H1 (cell line): ENCODE results near the gene ARSA. TPM values are rescaled to one million over a fixed set of nuclear protein-coding genes. Genes with fewer than 3 reads are reported as not detected.

Experiments
- CTCF ChIA-PET: fragments of 300-600 bp; sonication (Branson Sonifier 250); formaldehyde crosslinking; loops from one replicate; lab custom pipeline; 2021; ENCODE audit not compliant: partially characterized antibody; lab: Charles Lee
- POLR2A ChIA-PET: fragments of 300-600 bp; sonication (Branson Sonifier 250); formaldehyde crosslinking; loops from one replicate; lab custom pipeline; 2021; ENCODE audit warnings: inconsistent platforms; ENCODE audit not compliant: partially characterized antibody; lab: Charles Lee
- DNase-seq, 2 experiments: peaks; one replicate each; pipeline versions ENCODE4 v3.0.0 to v3.0.0-alpha.2; 2010 to 2022; ENCODE audit warnings: low spot score in 2 of 2, low read depth in 1 of 2, mixed read lengths in 1 of 2
- FAIRE-seq: peaks from 2 replicates; lab custom pipeline; 2011; peaks lifted over from hg19 to GRCh38; lab: Jason Lieb, UNC
- H2AFZ ChIP-seq: 2 replicates; pipeline ENCODE4 v1.8.1; 2012; ENCODE audit warnings: low read length, inconsistent platforms
- H2AK5ac ChIP-seq: 2 replicates; pipeline ENCODE4 v1.6.1; 2013; ENCODE audit warnings: low read depth, low read length
- H2BK120ac ChIP-seq: replicated peaks from 2 replicates; pipeline ENCODE3; 2013; ENCODE audit warnings: low read depth, low read length, inconsistent platforms
- H2BK12ac ChIP-seq: 2 replicates; pipeline ENCODE4 v1.6.1; 2013; ENCODE audit warnings: low read depth, low read length
- H2BK15ac ChIP-seq: 2 replicates; pipeline ENCODE4 v1.6.1; 2013; ENCODE audit warnings: low read length
- H2BK20ac ChIP-seq: 2 replicates; pipeline ENCODE4 v1.6.1; 2013; ENCODE audit warnings: low read length
- H2BK5ac ChIP-seq: 2 replicates; pipeline ENCODE4 v1.6.1; 2013; ENCODE audit warnings: low read depth, low read length
- H3K14ac ChIP-seq: 2 replicates; pipeline ENCODE4 v1.6.1; 2013; ENCODE audit warnings: inconsistent platforms; ENCODE audit not compliant: insufficient read length
- H3K18ac ChIP-seq: 2 replicates; pipeline ENCODE4 v1.6.1; 2013; ENCODE audit warnings: low read length; ENCODE audit errors: extremely low read depth
- H3K23ac ChIP-seq: 2 replicates; pipeline ENCODE4 v1.6.1; 2013; ENCODE audit warnings: inconsistent platforms; ENCODE audit not compliant: insufficient read length
- H3K23me2 ChIP-seq: 2 replicates; pipeline ENCODE4 v1.6.1; 2013; ENCODE audit warnings: low read depth, low read length
- H3K27ac ChIP-seq: 2 replicates; pipeline ENCODE4 v1.6.1; 2011; ENCODE audit warnings: low read depth, low read length, inconsistent platforms
- H3K27me3 ChIP-seq, 4 experiments: replicated peaks in 1 of 4; 1 replicate in 1 of 4; 2 replicates in 3 of 4; pipeline versions ENCODE4 v1.6.1 to v1.8.1; 2011 to 2013; ENCODE audit warnings: low read length in 3 of 4, mild to moderate bottlenecking in 3 of 4, inconsistent platforms in 2 of 4, mixed read lengths in 2 of 4, moderate library complexity in 1 of 4; ENCODE audit not compliant: control insufficient read depth in 3 of 4, insufficient read depth in 3 of 4; ENCODE audit errors: extremely low read depth in 1 of 4
- H3K36me3 ChIP-seq, 4 experiments: 2 replicates each; pipeline versions ENCODE4 v1.6.1 to v1.8.1; 2011 to 2013; ENCODE audit warnings: mild to moderate bottlenecking in 4 of 4, low read length in 3 of 4, moderate library complexity in 2 of 4, control low read depth in 1 of 4, inconsistent platforms in 1 of 4; ENCODE audit not compliant: insufficient read depth in 4 of 4, control insufficient read depth in 2 of 4
- H3K4ac ChIP-seq: replicated peaks from 2 replicates; pipeline ENCODE3; 2013; ENCODE audit warnings: low read length, low read depth, mixed read lengths, inconsistent platforms; ENCODE audit not compliant: insufficient read length
- H3K4me1 ChIP-seq, 4 experiments: replicated peaks in 1 of 4; 1 replicate in 1 of 4; 2 replicates in 3 of 4; pipeline versions ENCODE4 v1.6.1 to v1.8.1; 2011 to 2013; ENCODE audit warnings: low read length in 3 of 4, inconsistent platforms in 2 of 4, mixed read lengths in 1 of 4; ENCODE audit not compliant: insufficient read depth in 4 of 4, control insufficient read depth in 3 of 4
- H3K4me2 ChIP-seq, 2 experiments: 2 replicates each; pipeline versions ENCODE4 v1.6.1 to v1.8.1; 2011 to 2013; ENCODE audit warnings: low read depth in 2 of 2, low read length in 2 of 2, control low read depth in 1 of 2, inconsistent platforms in 1 of 2, mild to moderate bottlenecking in 1 of 2; ENCODE audit not compliant: insufficient read depth in 1 of 2
- H3K4me3 ChIP-seq, 4 experiments: fragments of 200-600, 300-600 bp in 1 of 4; sonication (generic), shearing (Covaris generic), sonication (Bioruptor Twin) in 1 of 4; 2 replicates each; pipeline versions ENCODE4 v1.5.1 to v1.8.1; 2011 to 2016; ENCODE audit warnings: low read length in 4 of 4, low read depth in 3 of 4, control low read depth in 2 of 4, inconsistent platforms in 2 of 4, mild to moderate bottlenecking in 2 of 4, mixed read lengths in 1 of 4, moderate library complexity in 1 of 4; ENCODE audit not compliant: insufficient read depth in 2 of 4; ENCODE audit errors: extremely low read depth in 1 of 4
- H3K56ac ChIP-seq: replicated peaks from 2 replicates; pipeline ENCODE3; 2013; ENCODE audit warnings: low read depth, mild to moderate bottlenecking, mixed read lengths, low read length, inconsistent platforms; ENCODE audit not compliant: insufficient read length
- H3K79me1 ChIP-seq: 2 replicates; pipeline ENCODE4 v1.6.1; 2013; ENCODE audit warnings: low read depth, low read length, control low read depth
- H3K79me2 ChIP-seq, 2 experiments: 2 replicates each; pipeline versions ENCODE4 v1.6.1 to v1.8.1; 2012 to 2013; ENCODE audit warnings: low read length in 2 of 2, mild to moderate bottlenecking in 2 of 2, inconsistent platforms in 1 of 2; ENCODE audit not compliant: insufficient read depth in 2 of 2, control insufficient read depth in 1 of 2
- H3K9ac ChIP-seq, 4 experiments: replicated peaks in 1 of 4; 1 replicate in 1 of 4; 2 replicates in 3 of 4; pipeline versions ENCODE4 v1.6.1 to v1.8.1; 2011 to 2013; ENCODE audit warnings: low read depth in 3 of 4, low read length in 3 of 4, control low read depth in 2 of 4, mild to moderate bottlenecking in 2 of 4, moderate library complexity in 2 of 4, inconsistent platforms in 1 of 4; ENCODE audit errors: extremely low read depth in 1 of 4
- H3K9me3 ChIP-seq, 2 experiments: 2 replicates each; pipeline versions ENCODE4 v1.6.1 to v1.8.1; 2012 to 2013; ENCODE audit warnings: mild to moderate bottlenecking in 2 of 2, moderate library complexity in 2 of 2, control low read depth in 1 of 2, inconsistent platforms in 1 of 2, low read depth in 1 of 2, low read length in 1 of 2, mixed read lengths in 1 of 2; ENCODE audit not compliant: insufficient read depth in 2 of 2
- H4K20me1 ChIP-seq, 2 experiments: replicated peaks in 1 of 2; 2 replicates each; pipeline versions ENCODE3 to v1.8.1; 2011 to 2013; ENCODE audit warnings: inconsistent platforms in 2 of 2, low read length in 2 of 2, mild to moderate bottlenecking in 1 of 2; ENCODE audit not compliant: insufficient read depth in 2 of 2, control insufficient read depth in 1 of 2
- H4K5ac ChIP-seq: 2 replicates; pipeline ENCODE4 v1.6.1; 2013; ENCODE audit warnings: low read length, low read depth, mixed read lengths, inconsistent platforms; ENCODE audit not compliant: insufficient read length
- H4K8ac ChIP-seq: 2 replicates; pipeline ENCODE4 v1.8.0; 2013; ENCODE audit warnings: mild to moderate bottlenecking, moderate library complexity, low read length, inconsistent platforms; ENCODE audit not compliant: insufficient read depth; ENCODE audit errors: extremely low read depth
- H4K91ac ChIP-seq: replicated peaks from 2 replicates; pipeline ENCODE3; 2013; ENCODE audit warnings: low read length, mixed read lengths, inconsistent platforms; ENCODE audit not compliant: insufficient read length
- KDM1A ChIP-seq: fragments of 200-600, 300-600 bp; sonication (generic); IDR thresholded peaks from 2 replicates; pipeline ENCODE4 v1.7.1; 2016; ENCODE audit warnings: mild to moderate bottlenecking, low read length, borderline replicate concordance
- YY1 ChIP-seq: IDR thresholded peaks from 2 replicates; pipeline ENCODE4 v1.6.1; 2011; ENCODE audit warnings: low read depth, mild to moderate bottlenecking, low read length
- WGBS, 2 experiments: shearing (Covaris generic) in 1 of 2; methylation state at CpG; one replicate each; pipeline versions ENCODE4 v1.1.6 to v1.1.7; 2013 to 2015; ENCODE audit warnings: low lambda C conversion rate in 2 of 2, mixed read lengths in 2 of 2, inconsistent platforms in 1 of 2, low coverage in 1 of 2, missing lambda C conversion rate in 1 of 2; ENCODE audit not compliant: insufficient replicate concordance in 2 of 2, insufficient coverage in 1 of 2, insufficient read length in 1 of 2; ENCODE audit errors: extremely low coverage in 1 of 2, missing lambda C conversion rate in 1 of 2; 5-methylcytosine and 5-hydroxymethylcytosine counted together
- polyA plus RNA-seq, 7 experiments: library from polyadenylated mRNA; depleted of rRNA in 3 of 7; stranded (reverse) in 5 of 7; unstranded in 2 of 7; fragments of >200 nt in 5 of 7; fragments of 200-250 nt in 2 of 7; gene quantifications; 1 replicate in 5 of 7; 2 replicates in 1 of 7; 4 replicates in 1 of 7; pipeline versions ENCODE4 v1.2.1 to v1.2.3, GENCODE V29; 2011 to 2013; ENCODE audit warnings: missing spikeins in 2 of 7, mixed read lengths in 2 of 7
- total RNA-seq: library from RNA; stranded (reverse); fragmentation: NEBNext Ultra II Directional; extraction: Animal tissue kit (Norgen Biotek cat#: 25700); gene quantifications from 2 replicates; pipeline ENCODE4 v1.2.1, GENCODE V29; 2021

Gene ARSA
- total and polyA plus RNA-seq, 2 of the 8 experiments (the other 6 are each of a cell fraction or from before 2014, with no cell fraction given), result 9.8 to 10.1 TPM

DNA sequence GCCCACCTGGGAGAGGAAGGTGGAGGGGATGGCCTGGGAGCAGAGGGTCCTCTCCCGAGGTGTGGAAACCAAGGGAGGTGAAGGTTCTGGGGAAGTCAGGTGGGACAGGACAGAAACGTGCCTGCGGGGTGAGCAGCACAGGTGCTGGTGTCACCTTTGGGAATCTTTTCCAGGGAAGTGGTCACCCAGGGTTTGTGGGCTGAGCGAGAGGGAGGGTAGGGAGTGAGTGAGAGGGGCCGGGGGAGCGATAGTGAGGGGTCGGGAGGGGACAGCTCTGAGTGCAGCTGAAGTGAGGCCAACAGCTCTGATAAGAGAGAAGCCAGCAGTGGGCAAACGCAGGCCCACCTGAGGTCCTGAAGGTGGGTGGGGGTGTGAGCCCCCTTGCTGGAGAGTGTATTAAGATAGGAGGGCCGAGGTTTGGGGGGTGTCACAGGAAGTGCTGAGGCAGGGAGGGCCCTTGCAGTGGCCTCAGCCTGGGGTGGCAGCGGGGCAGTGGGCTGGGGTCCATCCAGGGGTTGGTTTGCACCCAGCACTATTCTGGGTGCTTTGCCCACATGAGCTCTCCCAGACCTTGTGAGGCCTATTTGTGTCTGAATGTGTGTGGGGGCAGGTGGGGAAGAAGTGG lies 43.1 kb upstream of the ARSA start:
- no peak overlapping the region for H2BK15ac ChIP-seq
- H2AK5ac ChIP-seq, result no peak overlapping the region
- peaks cover 5% of the 10 kb centered on the region; the same call in 1 of the 2 replicates for H3K79me1 ChIP-seq

More for the DNA sequence above, 43.1 kb upstream of the ARSA start:
- no peak overlapping the region for H3K14ac ChIP-seq
- peaks cover 3 to 19% (median 15%) of the 10 kb centered on the region in 4 experiments for H3K27me3 ChIP-seq
- peaks cover 0 to 5% of the 10 kb centered on the region in 2 experiments; a peak in 1 of 4 replicates for H3K79me2 ChIP-seq
- DNase-seq (no peak), FAIRE-seq (no peak)
- ChIA-PET CTCF (interaction anchor here (1.0 to 1.5 kb wide), 3 partner anchors 21 to 45 kb away, joined by 4 to 9 read pairs (median 4); no protein-coding TSS in a partner anchor), POLR2A (interaction anchor here (1.5 kb wide), 1 partner anchor 29 kb away, joined by 4 read pairs; no protein-coding TSS in a partner anchor)
- H3K18ac ChIP-seq, result no peak overlapping the region; the same call in 1 of the 2 replicates
- H3K23me2 ChIP-seq, result peaks cover 13% of the 10 kb centered on the region
- H3K9ac ChIP-seq, result no peak overlapping the region
- no peak overlapping the region for H3K4ac ChIP-seq
- no peak overlapping the region for H3K4me2 ChIP-seq
- no peak overlapping the region for H4K8ac ChIP-seq
- H2BK12ac ChIP-seq, result 0 out of 2 replicates have a peak overlapping the region, but pooled peaks have one; percentile 27
- no peak overlapping the region for H4K91ac ChIP-seq
- H2AFZ ChIP-seq, result no peak overlapping the region
- H4K20me1 ChIP-seq, result peaks cover 7 to 9% of the 10 kb centered on the region in 2 experiments
- TF ChIP-seq KDM1A (no peak), YY1 (no peak)
- no peak overlapping the region for H4K5ac ChIP-seq
- no peak overlapping the region for H3K4me3 ChIP-seq
- no peak overlapping the region for H2BK5ac ChIP-seq
- 67% methylated on average over 4 of the region's 10 CpGs; no CpG with 5 or more reads in 1 of the 2 experiments for WGBS, 2 experiments
- no peak overlapping the region for H3K56ac ChIP-seq
- H3K27ac ChIP-seq, result no peak overlapping the region
- H3K4me1 ChIP-seq, result peaks cover 0 to 16% (median 9%) of the 10 kb centered on the region in 4 experiments; a peak in 6 of 7 replicates
- H3K23ac ChIP-seq, result no peak overlapping the region
- no peaks in the 10 kb centered on the region for H3K9me3 ChIP-seq
- H2BK120ac ChIP-seq, result no peak overlapping the region
- H2BK20ac ChIP-seq, result no peak overlapping the region
- no peaks in the 10 kb centered on the region for H3K36me3 ChIP-seq
